Mucosa of rectum (tissue), 2 donors: ENCODE results near the gene CFAP221.

Experiments used
- H3K27ac ChIP-seq, 2 donors: one replicate each; pipeline ENCODE4 v1.7.0; 2013; ENCODE audit warnings: inconsistent platforms in 2 of 2, low read depth in 2 of 2, low read length in 2 of 2
- H3K27me3 ChIP-seq, 2 donors: one replicate each; pipeline ENCODE4 v1.7.0; 2013; ENCODE audit warnings: low read length in 2 of 2; ENCODE audit not compliant: control insufficient read depth in 2 of 2, insufficient read depth in 2 of 2
- H3K36me3 ChIP-seq, 2 donors: one replicate each; pipeline ENCODE4 v1.7.0; 2013; ENCODE audit warnings: low read length in 2 of 2; ENCODE audit not compliant: control insufficient read depth in 2 of 2, insufficient read depth in 2 of 2
- H3K4me1 ChIP-seq, 2 donors: one replicate each; pipeline ENCODE4 v1.7.0; 2013; ENCODE audit warnings: low read length in 2 of 2, mild to moderate bottlenecking in 1 of 2; ENCODE audit not compliant: control insufficient read depth in 2 of 2, insufficient read depth in 2 of 2
- H3K4me3 ChIP-seq, 2 donors: one replicate each; pipeline ENCODE4 v1.7.0; 2013; ENCODE audit warnings: low read length in 2 of 2
- H3K9ac ChIP-seq, 2 donors: one replicate each; pipeline ENCODE4 v1.7.0; 2013; ENCODE audit warnings: low read length in 2 of 2, low read depth in 1 of 2, mild to moderate bottlenecking in 1 of 2
- H3K9me3 ChIP-seq, 2 donors: one replicate each; pipeline ENCODE4 v1.7.0; 2013; ENCODE audit warnings: low read length in 2 of 2; ENCODE audit not compliant: control insufficient read depth in 2 of 2
- donor health status: healthy.
- donor health status: Normal muscosa, but diverticular disease.

CFAP221 gene

DNA sequence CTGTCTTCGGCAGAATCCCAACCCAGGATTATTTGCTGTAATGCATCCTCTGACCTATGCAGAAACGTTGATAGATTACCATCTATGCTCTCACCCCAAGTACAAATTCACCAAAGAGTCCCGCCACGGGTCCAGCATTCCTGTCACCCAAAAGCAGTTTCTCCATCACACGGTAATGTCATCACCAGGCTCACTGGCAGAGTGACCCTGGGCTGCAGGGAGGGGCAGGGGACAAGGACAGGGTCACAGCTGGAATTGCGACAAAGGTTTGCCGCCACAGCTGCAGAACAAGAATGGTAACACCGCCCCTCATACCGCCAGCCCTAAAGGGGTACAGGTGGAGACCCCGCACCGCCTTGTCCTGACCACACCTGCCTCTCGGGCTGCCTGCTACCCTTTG, 94.0 kb downstream of the CFAP221 start:
- no peaks in the 10 kb centered on the region for H3K27me3 ChIP-seq
- H3K9ac ChIP-seq: no peak overlapping the region
- no peak overlapping the region for H3K27ac ChIP-seq
- H3K4me1 ChIP-seq: no peaks in the 10 kb centered on the region
- H3K9me3 ChIP-seq: no peaks in the 10 kb centered on the region
- H3K36me3 ChIP-seq: no peaks in the 10 kb centered on the region
- H3K4me3 ChIP-seq: no peak overlapping the region

- Histone ChIP-seq H3K4me1 (no peaks in the 10 kb centered on the region), H3K9ac (no peak overlapping the region), H3K4me3 (no peak overlapping the region), H3K27me3 (no peaks in the 10 kb centered on the region), H3K9me3 (no peaks in the 10 kb centered on the region), H3K36me3 (no peaks in the 10 kb centered on the region), H3K27ac (no peak overlapping the region)
Measured at GRCh38 chr2:119638685-119639554, 94.7 kb downstream of the CFAP221 start.

- H3K4me3 ChIP-seq: no peak overlapping the region
- no peak overlapping the region for H3K27ac ChIP-seq
Measured at GRCh38 chr2:119641562-119642258, 97.5 kb downstream of the CFAP221 start.

GRCh38 chr2:119644186-119644585, 99.9 kb downstream of the CFAP221 start:
- Histone ChIP-seq H3K4me3 (no peak overlapping the region), H3K27me3 (no peaks in the 10 kb centered on the region), H3K27ac (no peak overlapping the region), H3K9ac (no peak overlapping the region), H3K4me1 (no peaks in the 10 kb centered on the region), H3K36me3 (no peaks in the 10 kb centered on the region), H3K9me3 (peaks cover 0 to 3% of the 10 kb centered on the region in 2 donors)

More at GRCh38 chr2:119641562-119642258, 97.5 kb downstream of the CFAP221 start:
- Histone ChIP-seq H3K4me1 (no peaks in the 10 kb centered on the region), H3K9me3 (no peaks in the 10 kb centered on the region), H3K9ac (no peak overlapping the region), H3K36me3 (no peaks in the 10 kb centered on the region), H3K27me3 (no peaks in the 10 kb centered on the region)

- no peak overlapping the region for H3K27ac ChIP-seq
Measured at GRCh38 chr2:119645173-119645855, 101.1 kb downstream of the CFAP221 start.

GRCh38 chr2:119646149-119646548, 101.9 kb downstream of the CFAP221 start:
- H3K9me3 ChIP-seq: peaks cover 0 to 8% of the 10 kb centered on the region in 2 donors
- H3K27me3 ChIP-seq: no peaks in the 10 kb centered on the region
- no peak overlapping the region for H3K27ac ChIP-seq
- no peaks in the 10 kb centered on the region for H3K4me1 ChIP-seq
- H3K9ac ChIP-seq: no peak overlapping the region
- no peak overlapping the region for H3K4me3 ChIP-seq
- H3K36me3 ChIP-seq: no peaks in the 10 kb centered on the region

More at GRCh38 chr2:119645173-119645855, 101.1 kb downstream of the CFAP221 start:
- no peak overlapping the region for H3K9ac ChIP-seq
- no peaks in the 10 kb centered on the region for H3K27me3 ChIP-seq
- H3K4me1 ChIP-seq: no peaks in the 10 kb centered on the region
- H3K36me3 ChIP-seq: no peaks in the 10 kb centered on the region
- peaks cover 0 to 8% of the 10 kb centered on the region in 2 donors for H3K9me3 ChIP-seq
- H3K4me3 ChIP-seq: no peak overlapping the region

- Histone ChIP-seq H3K27me3 (no peaks in the 10 kb centered on the region), H3K27ac (no peak overlapping the region), H3K9ac (no peak overlapping the region), H3K4me3 (no peak overlapping the region), H3K4me1 (no peaks in the 10 kb centered on the region), H3K36me3 (no peaks in the 10 kb centered on the region), H3K9me3 (peaks cover 0 to 8% of the 10 kb centered on the region in 2 donors)
Measured at GRCh38 chr2:119647440-119648169, 103.4 kb downstream of the CFAP221 start.

- H3K27me3 ChIP-seq: no peaks in the 10 kb centered on the region
- H3K4me1 ChIP-seq: no peaks in the 10 kb centered on the region
- no peaks in the 10 kb centered on the region for H3K36me3 ChIP-seq
- H3K9me3 ChIP-seq: peaks cover 0 to 8% of the 10 kb centered on the region in 2 donors
- no peak overlapping the region for H3K9ac ChIP-seq
- H3K27ac ChIP-seq: no peak overlapping the region
- H3K4me3 ChIP-seq: no peak overlapping the region
Measured at GRCh38 chr2:119649364-119649917, 105.2 kb downstream of the CFAP221 start.

GRCh38 chr2:119650206-119650605, 106.0 kb downstream of the CFAP221 start:
- Histone ChIP-seq H3K9me3 (peaks cover 0 to 8% of the 10 kb centered on the region in 2 donors), H3K27me3 (no peaks in the 10 kb centered on the region), H3K27ac (no peak overlapping the region), H3K9ac (no peak overlapping the region), H3K36me3 (no peaks in the 10 kb centered on the region), H3K4me1 (no peaks in the 10 kb centered on the region), H3K4me3 (no peak overlapping the region)
